GM23338 (cell line): ENCODE results near the gene SIRT6. TPM values are rescaled to one million over a fixed set of nuclear protein-coding genes. Genes with fewer than 3 reads are reported as not detected.

Source experiments
- ATAC-seq: fragments of 200-7000 bp; cut with Tn5 transposase; 3 replicates; pipeline ENCODE4 v1.9.1; 2020
- DNase-seq: peaks from one replicate; pipeline ENCODE4 v3.0.0-alpha.2; 2015; ENCODE audit warnings: low spot score
- H2AFZ ChIP-seq: fragments of 200-600 bp; sonication (generic); 2 replicates; pipeline ENCODE4 v1.8.0; 2016; ENCODE audit warnings: antibody characterized with exemption, mild to moderate bottlenecking, moderate library complexity
- H3F3A ChIP-seq: fragments of 200-600 bp; sonication (generic); replicated peaks from 2 replicates; pipeline ENCODE4 v1.8.0; 2017; ENCODE audit warnings: antibody characterized with exemption, mixed run types, low read depth
- H3K27ac ChIP-seq: fragments of 200-600 bp; sonication (generic); 2 replicates; pipeline ENCODE4 v1.6.1; 2016; ENCODE audit warnings: low read depth
- H3K27me3 ChIP-seq: fragments of 200-600 bp; sonication (generic); 2 replicates; pipeline ENCODE4 v1.8.0; 2016; ENCODE audit warnings: mild to moderate bottlenecking, mixed run types, moderate library complexity; ENCODE audit not compliant: insufficient read depth
- H3K36me3 ChIP-seq: fragments of 200-600 bp; sonication (generic); 2 replicates; pipeline ENCODE4 v1.8.0; 2016; ENCODE audit warnings: mild to moderate bottlenecking; ENCODE audit not compliant: insufficient read depth
- H3K4me1 ChIP-seq: fragments of 200-600 bp; sonication (generic); 2 replicates; pipeline ENCODE4 v1.8.0; 2016; ENCODE audit warnings: mild to moderate bottlenecking, moderate library complexity; ENCODE audit not compliant: insufficient read depth
- H3K4me2 ChIP-seq: fragments of 200-600 bp; sonication (generic); 2 replicates; pipeline ENCODE4 v1.7.1; 2017; ENCODE audit warnings: mixed run types
- H3K4me3 ChIP-seq: fragments of 200-600 bp; sonication (generic); 2 replicates; pipeline ENCODE4 v1.6.1; 2016; ENCODE audit warnings: mixed run types
- H3K79me2 ChIP-seq: fragments of 200-600 bp; sonication (generic); replicated peaks from 2 replicates; pipeline ENCODE4 v1.8.0; 2017; ENCODE audit warnings: mild to moderate bottlenecking; ENCODE audit not compliant: insufficient read depth
- H3K9me2 ChIP-seq: fragments of 200-600 bp; sonication (generic); 2 replicates; pipeline ENCODE4 v1.8.0; 2017; ENCODE audit not compliant: insufficient read depth
- H4K20me1 ChIP-seq: fragments of 200-600 bp; sonication (generic); replicated peaks from 2 replicates; pipeline ENCODE4 v1.8.0; 2017; ENCODE audit warnings: mild to moderate bottlenecking; ENCODE audit not compliant: insufficient read depth
- H3K27ac Mint-ChIP-seq: 2 replicates; pipeline ENCODE4 v1.8.0; 2020; ENCODE audit warnings: inconsistent platforms, mild to moderate bottlenecking, moderate library complexity, mixed read lengths
- H3K27me3 Mint-ChIP-seq: 3 replicates; pipeline ENCODE4 v1.8.0; 2022; ENCODE audit warnings: low read depth, mild to moderate bottlenecking, moderate library complexity, mixed read lengths, inconsistent platforms; ENCODE audit not compliant: insufficient read depth, poor library complexity
- H3K36me3 Mint-ChIP-seq: 3 replicates; pipeline ENCODE4 v1.8.0; 2021; ENCODE audit warnings: low read depth, mild to moderate bottlenecking, inconsistent platforms, moderate library complexity, mixed read lengths
- H3K4me1 Mint-ChIP-seq: 3 replicates; pipeline ENCODE4 v1.8.0; 2020; ENCODE audit warnings: mild to moderate bottlenecking, inconsistent platforms, mixed read lengths
- H3K4me3 Mint-ChIP-seq: 3 replicates; pipeline ENCODE4 v1.8.0; 2021; ENCODE audit warnings: moderate library complexity, mild to moderate bottlenecking, inconsistent platforms, mixed read lengths
- H3K9me3 Mint-ChIP-seq: 3 replicates; pipeline ENCODE4 v1.8.0; 2020; ENCODE audit warnings: moderate library complexity, mild to moderate bottlenecking, inconsistent platforms, mixed read lengths
- CREB1 ChIP-seq: fragments of 250-450 bp; sonication (Bioruptor Pico); IDR thresholded peaks from 2 replicates; pipeline ENCODE4 v1.5.0; 2020; ENCODE audit warnings: low read depth, mild to moderate bottlenecking, moderate library complexity
- CTCF ChIP-seq, 2 experiments: fragments of 200-600 bp in 1 of 2; sonication (generic) in 1 of 2; conservative IDR thresholded peaks; 2 replicates each; pipeline versions ENCODE4 v1.5.1 to v1.6.1; 2016 to 2017; ENCODE audit warnings: antibody characterized with exemption in 2 of 2, low read depth in 2 of 2, mild to moderate bottlenecking in 2 of 2, moderate library complexity in 1 of 2
- ETS1 ChIP-seq: IDR thresholded peaks from 2 replicates; pipeline ENCODE4 v1.6.1; 2016; ENCODE audit warnings: antibody characterized with exemption
- EZH2 ChIP-seq: fragments of 200-600 bp; sonication (generic); IDR thresholded peaks from one replicate; pipeline ENCODE4 v1.8.0; 2017; ENCODE audit warnings: antibody characterized with exemption, mild to moderate bottlenecking, low read depth; ENCODE audit not compliant: unreplicated experiment
- EZH2phosphoT487 ChIP-seq: fragments of 200-600 bp; sonication (generic); IDR thresholded peaks from one replicate; pipeline ENCODE4 v1.8.1; 2018; ENCODE audit warnings: antibody characterized with exemption; ENCODE audit not compliant: unreplicated experiment
- JUNB ChIP-seq: IDR thresholded peaks from one replicate; pipeline ENCODE4 v1.6.1; 2016; ENCODE audit warnings: antibody characterized with exemption; ENCODE audit not compliant: unreplicated experiment
- NANOG ChIP-seq: IDR thresholded peaks from 2 replicates; pipeline ENCODE4 v1.6.1; 2016; ENCODE audit warnings: antibody characterized with exemption, borderline replicate concordance
- POLR2AphosphoS5 ChIP-seq: IDR thresholded peaks from 2 replicates; pipeline ENCODE4 v1.6.1; 2016; ENCODE audit warnings: antibody characterized with exemption, low read depth
- REST ChIP-seq: IDR thresholded peaks from one replicate; pipeline ENCODE4 v1.6.1; 2018; ENCODE audit warnings: antibody characterized with exemption; ENCODE audit not compliant: unreplicated experiment
- STAT1 ChIP-seq: IDR thresholded peaks from one replicate; pipeline ENCODE4 v1.6.1; 2016; ENCODE audit warnings: antibody characterized with exemption; ENCODE audit not compliant: unreplicated experiment
- ZNF114 ChIP-seq: fragments of 250-450 bp; sonication (Bioruptor Pico); IDR thresholded peaks from 2 replicates; pipeline ENCODE4 v1.5.0; 2020; ENCODE audit warnings: mild to moderate bottlenecking, moderate library complexity
- ZNF331 ChIP-seq: fragments of 250-450 bp; sonication (Bioruptor Pico); IDR thresholded peaks from 2 replicates; pipeline ENCODE4 v1.5.0; 2020; ENCODE audit warnings: low read depth, mild to moderate bottlenecking, moderate library complexity
- ZNF462 ChIP-seq: fragments of 250-450 bp; sonication (Bioruptor Pico); IDR thresholded peaks from 2 replicates; pipeline ENCODE4 v1.5.0; 2020; ENCODE audit warnings: mild to moderate bottlenecking, moderate library complexity
- polyA plus RNA-seq: library from polyadenylated mRNA; unstranded; fragments of >200 nt; fragmentation: Nextera tagmentation; extraction: Ambion mirVana; gene quantifications from 2 replicates; pipeline ENCODE4 v1.2.1, GENCODE V29; 2016
- total RNA-seq: library from RNA; depleted of rRNA; stranded (reverse); fragments of >200 nt; shearing (Covaris generic); gene quantifications from 2 replicates; pipeline ENCODE4 v1.2.3, GENCODE V29; 2014

SIRT6 gene
- total and polyA plus RNA-seq, 2 experiments from 2014 or later = 18.9 to 26.7 TPM

GRCh38 chr19:4227771-4228170, 45.4 kb upstream of the SIRT6 start:
- no peaks in the 10 kb centered on the region; the same call in 2 of the 3 replicates for H3K9me3 Mint-ChIP-seq
- no peak for DNase-seq

More at GRCh38 chr19:4227771-4228170, 45.4 kb upstream of the SIRT6 start:
- Histone ChIP-seq H3K27ac (no peak overlapping the region), H4K20me1 (no peaks in the 10 kb centered on the region), H3K27me3 (no peaks in the 10 kb centered on the region), H3K4me1 (no peaks in the 10 kb centered on the region; the same call in 1 of the 2 replicates), H3K36me3 (no peaks in the 10 kb centered on the region), H3F3A (no peaks in the 10 kb centered on the region), H3K4me3 (no peak overlapping the region), H2AFZ (no peak overlapping the region), H3K79me2 (no peaks in the 10 kb centered on the region), H3K9me2 (no peaks in the 10 kb centered on the region), H3K4me2 (no peak overlapping the region)
- no peak for ATAC-seq
- Mint-ChIP-seq H3K36me3 (peaks cover 4% of the 10 kb centered on the region; the same call in 1 of the 3 replicates), H3K27me3 (peaks cover 3% of the 10 kb centered on the region), H3K4me3 (no peak overlapping the region), H3K27ac (no peak overlapping the region), H3K4me1 (no peaks in the 10 kb centered on the region)
- no peak for TF ChIP-seq POLR2AphosphoS5
- no peak for TF ChIP-seq CTCF (conservative IDR thresholded peaks at IDR 0.05; ENCODE audit: low read depth in 2 of 2)
- no peak for TF ChIP-seq STAT1
- no peak for TF ChIP-seq ZNF331 (CRISPR knock-in tag)
- no peak for TF ChIP-seq EZH2phosphoT487
- no peak for TF ChIP-seq JUNB
- TF ChIP-seq ZNF114 (CRISPR knock-in tag) = no peak
- no peak for TF ChIP-seq NANOG
- TF ChIP-seq REST = no peak
- no peak for TF ChIP-seq EZH2
- no peak for TF ChIP-seq ZNF462 (CRISPR knock-in tag)
- TF ChIP-seq ETS1 = no peak
- no peak for TF ChIP-seq CREB1 (CRISPR knock-in tag)
